GM19025 (cell line): ENCODE data around the gene MDP1.

ENCODE experiments used
- ATAC-seq: cut with Tn5 transposase; IDR thresholded peaks from one replicate; pipeline ENCODE4 v1.9.1; 2021; ENCODE audit warnings: mild to moderate bottlenecking, low read depth, moderate library complexity; ENCODE audit not compliant: unreplicated experiment

MDP1 gene

GRCh38 chr14:24185026-24185425, 30.8 kb downstream of the MDP1 start:
- ATAC-seq = no peak

GRCh38 chr14:24184104-24184970, 31.5 kb downstream of the MDP1 start:
- no peak for ATAC-seq

GRCh38 chr14:24183014-24183481, 32.8 kb downstream of the MDP1 start:
- ATAC-seq = no peak

GRCh38 chr14:24182110-24182882, 33.6 kb downstream of the MDP1 start:
- ATAC-seq = no peak

GRCh38 chr14:24181371-24182077, 34.3 kb downstream of the MDP1 start:
- ATAC-seq = no peak

- no peak for ATAC-seq
These were observed 35.7 kb downstream of the MDP1 start for GRCh38 chr14:24179961-24180796.

GRCh38 chr14:24179294-24179960, 36.4 kb downstream of the MDP1 start:
- ATAC-seq = no peak

GRCh38 chr14:24178399-24179178, 37.3 kb downstream of the MDP1 start:
- ATAC-seq = no peak

- no peak for ATAC-seq
These were observed 38.0 kb downstream of the MDP1 start for GRCh38 chr14:24177891-24178290.

GRCh38 chr14:24177041-24177825, 38.6 kb downstream of the MDP1 start:
- ATAC-seq = no peak

GRCh38 chr14:24176599-24176998, 39.3 kb downstream of the MDP1 start:
- ATAC-seq = no peak

GRCh38 chr14:24172871-24173281, 43.0 kb downstream of the MDP1 start:
- ATAC-seq = no peak

- ATAC-seq = no peak
These were observed 43.5 kb downstream of the MDP1 start for GRCh38 chr14:24172261-24172860.

GRCh38 chr14:24171422-24172260, 44.2 kb downstream of the MDP1 start, which contains the start of gene REC8:
Gene REC8 (plus strand): TSS chr14:24172080. CDS start chr14:24172553, 473 bp downstream.
- peak; percentile 72 for ATAC-seq

- no peak for ATAC-seq
These were observed 48.3 kb downstream of the MDP1 start for GRCh38 chr14:24167469-24168114.

GRCh38 chr14:24165785-24166184, 50.1 kb downstream of the MDP1 start:
- no peak for ATAC-seq
